MCF 10A (cell line): Measurements from ENCODE around the gene INPP5D. TPM values are rescaled to one million over a fixed set of nuclear protein-coding genes. Genes with fewer than 3 reads are reported as not detected.

Source experiments
- BruUV-seq: library from RNA; stranded (reverse); fragments of 400-500 nt; replicated peaks from 2 replicates; lab custom pipeline; 2021; lab: Mats Ljungman, UMichigan
- CTCF ChIA-PET: fragments of 300-600 bp; sonication (Branson Sonifier 250); formaldehyde crosslinking; extraction: SDS; loops from one replicate; lab custom pipeline; 2021; ENCODE audit warnings: antibody characterized with exemption, inconsistent platforms; lab: Yijun Ruan, JAX
- POLR2A ChIA-PET: fragments of 300-600, 350-650 bp; sonication (Branson Sonifier 250); formaldehyde crosslinking; extraction: SDS; loops from one replicate; lab custom pipeline; 2020; ENCODE audit warnings: antibody characterized with exemption, inconsistent platforms; lab: Yijun Ruan, JAX
- DNase-seq: peaks from one replicate; pipeline ENCODE4 v3.0.0-alpha.2; 2018; ENCODE audit not compliant: unreplicated experiment
- H3K27ac Mint-ChIP-seq: one replicate; pipeline ENCODE4 v1.8.0; 2022; ENCODE audit warnings: mild to moderate bottlenecking, low read depth, mixed read lengths; ENCODE audit not compliant: unreplicated experiment
- H3K27me3 Mint-ChIP-seq: one replicate; pipeline ENCODE4 v1.8.0; 2022; ENCODE audit warnings: mixed read lengths; ENCODE audit not compliant: insufficient read depth, unreplicated experiment
- H3K36me3 Mint-ChIP-seq: one replicate; pipeline ENCODE4 v1.8.0; 2022; ENCODE audit warnings: mild to moderate bottlenecking, moderate library complexity, mixed read lengths; ENCODE audit not compliant: insufficient read depth, unreplicated experiment
- H3K4me1 Mint-ChIP-seq: one replicate; pipeline ENCODE4 v1.8.0; 2022; ENCODE audit warnings: mixed read lengths; ENCODE audit not compliant: insufficient read depth, unreplicated experiment
- H3K4me3 Mint-ChIP-seq: one replicate; pipeline ENCODE4 v1.8.0; 2022; ENCODE audit warnings: mild to moderate bottlenecking, moderate library complexity, mixed read lengths; ENCODE audit not compliant: unreplicated experiment
- H3K9me3 Mint-ChIP-seq: one replicate; pipeline ENCODE4 v1.8.0; 2022; ENCODE audit warnings: mixed read lengths; ENCODE audit not compliant: unreplicated experiment
- CTCF ChIP-seq: fragments of 200-600 bp; IDR thresholded peaks from one replicate; pipeline ENCODE4 v1.8.0; 2022; ENCODE audit warnings: antibody characterized with exemption, mild to moderate bottlenecking; ENCODE audit not compliant: unreplicated experiment
- intact Hi-C: fragments of 100-400 bp; cut with micrococcal nuclease; formaldehyde crosslinking; loops from 2 replicates; pipeline ENCODE4 v1.14.1; 2022
- total RNA-seq: library from RNA; stranded (reverse); gene quantifications from 2 replicates; pipeline ENCODE4 v1.2.3, GENCODE V29; 2022

Gene INPP5D
- total RNA-seq, 1 experiment from 2014 or later = 64.9 TPM

GRCh38 chr2:233029321-233029720 is 30.8 kb upstream of the INPP5D start:
- Mint-ChIP-seq H3K4me1 (peaks cover 26% of the 10 kb centered on the region), H3K9me3 (no peaks in the 10 kb centered on the region), H3K27ac (peak overlapping the region; percentile 63), H3K36me3 (no peaks in the 10 kb centered on the region), H3K4me3 (peak overlapping the region; percentile 35), H3K27me3 (no peaks in the 10 kb centered on the region)
- CTCF ChIA-PET = interaction anchor here (0.5 to 1.6 kb wide), 10 partner anchors 12 to 414 kb away, joined by 3 to 6 read pairs (median 3); no protein-coding TSS in a partner anchor
- peak; percentile 32 for DNase-seq
- no TSS peak for BruUV-seq
- POLR2A ChIA-PET = interaction anchor here (0.8 to 2.7 kb wide), 4 partner anchors 23 to 175 kb away, joined by 3 to 9 read pairs (median 4); no protein-coding TSS in a partner anchor
- intact Hi-C loops = loop anchor here (2.0 kb wide), 2 partner anchors 41 to 49 kb away; no protein-coding TSS in a partner anchor
- TF ChIP-seq CTCF = no peak

GRCh38 chr2:233031556-233032500 is 28.3 kb upstream of the INPP5D start:
- Mint-ChIP-seq H3K27me3 (no peaks in the 10 kb centered on the region), H3K9me3 (no peaks in the 10 kb centered on the region), H3K27ac (no peak overlapping the region), H3K36me3 (no peaks in the 10 kb centered on the region), H3K4me3 (no peak overlapping the region), H3K4me1 (peaks cover 11% of the 10 kb centered on the region)
- BruUV-seq = no TSS peak
- TF ChIP-seq CTCF = no peak
- no peak for DNase-seq
- ChIA-PET POLR2A (interaction anchor here (1.2 kb wide), 1 partner anchor 18 kb away, joined by 3 read pairs; no protein-coding TSS in a partner anchor), CTCF (interaction anchor here (0.6 to 3.3 kb wide), 6 partner anchors 11 to 361 kb away, joined by 3 to 22 read pairs (median 3); no protein-coding TSS in a partner anchor)
- intact Hi-C loops = no loop called here

GRCh38 chr2:233032551-233033320 is 27.4 kb upstream of the INPP5D start, which contains the start of gene NEU2:
Gene NEU2 (plus strand): TSS chr2:233032672. CDS start chr2:233032672, 0 bp downstream.
- DNase-seq = no peak
- CTCF ChIA-PET = interaction anchor here (0.8 to 3.3 kb wide), 3 partner anchors 8 to 21 kb away, joined by 3 to 22 read pairs (median 3); no protein-coding TSS in a partner anchor
- BruUV-seq = no TSS peak
- Mint-ChIP-seq H3K27me3 (no peaks in the 10 kb centered on the region), H3K36me3 (no peaks in the 10 kb centered on the region), H3K9me3 (no peaks in the 10 kb centered on the region), H3K4me3 (no peak within 1 kb of the TSS), H3K4me1 (peaks cover 11% of the 10 kb centered on the region), H3K27ac (no peak within 1 kb of the TSS)
- POLR2A ChIA-PET = interaction anchor here (0.6 to 1.2 kb wide), 2 partner anchors 17 to 1247 kb away, joined by 3 read pairs; partner anchors contain the start of gene COPS7B
- TF ChIP-seq CTCF = no peak
- intact Hi-C loops = no loop called here
